Dendritic cell treated with granulocyte-macrophage colony-stimulating factor and Interleukin-4, amounts not matched to agents 40 ng/mL and 50 ng/mL, for 4 days (primary cell): ENCODE data around the gene G6PD.
"Not testable (repeated sequence)": the region's sequence is repeated elsewhere in the genome, so short reads cannot be mapped to it uniquely, and the experiment has no call there.

ENCODE experiments used
- H3K27ac Mint-ChIP-seq: one replicate; pipeline ENCODE4 v1.8.0; 2022; ENCODE audit warnings: mild to moderate bottlenecking, mixed read lengths
- H3K27me3 Mint-ChIP-seq: one replicate; pipeline ENCODE4 v1.8.0; 2022; ENCODE audit warnings: mild to moderate bottlenecking, mixed read lengths
- H3K36me3 Mint-ChIP-seq: one replicate; pipeline ENCODE4 v1.8.0; 2022; ENCODE audit warnings: low read depth, mixed read lengths
- H3K4me1 Mint-ChIP-seq: one replicate; pipeline ENCODE4 v1.8.0; 2022; ENCODE audit warnings: low read depth, mixed read lengths
- H3K4me3 Mint-ChIP-seq: one replicate; pipeline ENCODE4 v1.8.0; 2022; ENCODE audit warnings: mild to moderate bottlenecking, moderate library complexity, mixed read lengths
- H3K9me3 Mint-ChIP-seq: one replicate; pipeline ENCODE4 v1.8.0; 2022; ENCODE audit warnings: mixed read lengths
- intact Hi-C: fragments of 100-400 bp; cut with micrococcal nuclease; formaldehyde crosslinking; loops from one replicate; pipeline ENCODE4 v1.15.0; 2022

G6PD gene

DNA sequence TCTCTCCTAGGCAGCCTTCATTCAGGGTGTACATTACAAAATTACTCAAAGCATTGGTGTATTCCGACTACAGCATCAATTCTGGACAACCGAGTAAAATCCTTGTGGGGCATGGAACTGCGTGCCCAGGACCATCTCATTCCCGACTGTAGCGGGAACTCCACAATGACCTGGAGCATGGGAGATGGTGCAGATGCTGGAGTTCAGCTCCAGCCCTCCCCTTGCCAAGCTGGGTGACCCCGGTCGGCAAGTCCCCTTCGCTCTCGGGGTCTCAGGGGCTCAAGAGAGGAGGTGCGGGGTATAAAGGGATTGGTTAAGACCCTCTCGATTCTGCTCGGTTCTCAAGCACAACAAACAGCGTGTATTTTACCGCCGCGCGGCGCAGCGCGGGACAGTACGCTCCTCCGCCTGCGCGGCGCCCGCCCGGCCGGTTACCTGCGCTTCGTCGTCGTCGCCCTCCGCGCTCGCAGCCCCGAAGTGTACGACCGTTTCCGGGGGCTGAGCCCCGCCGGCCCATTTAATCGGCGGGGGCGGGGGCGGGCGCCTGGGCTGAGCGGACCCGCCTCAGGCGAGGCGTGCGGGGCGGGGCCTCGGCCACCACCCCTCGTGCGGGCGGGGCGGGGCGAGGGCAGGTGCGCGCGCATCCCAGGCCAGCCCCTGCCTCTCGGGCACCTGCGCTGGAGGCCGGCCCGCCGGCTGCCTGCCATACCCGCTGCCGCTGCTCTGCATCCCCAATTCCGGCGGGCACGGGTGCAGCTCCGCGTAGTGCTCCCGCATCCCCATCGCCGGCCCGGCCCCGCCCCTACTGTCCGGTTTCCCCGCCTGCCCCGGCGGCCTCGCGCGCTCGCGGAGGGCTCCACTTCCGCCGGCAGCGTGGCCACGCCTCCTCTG lies at the start of gene G6PD:
Gene G6PD (minus strand): TSS at position 493 of the 891 bp plus-strand sequence. CDS start 691 bp downstream, outside the sequence.
- Mint-ChIP-seq H3K27me3 (no peaks in the 10 kb centered on the region), H3K36me3 (peaks cover 66% of the 10 kb centered on the region), H3K4me1 (peaks cover 60% of the 10 kb centered on the region), H3K27ac (peak within 1 kb of the TSS; percentile 94), H3K4me3 (peak within 1 kb of the TSS; percentile 87), H3K9me3 (no peaks in the 10 kb centered on the region)
- intact Hi-C loops = no loop called here

GRCh38 chrX:154595559-154596249 lies 49.1 kb upstream of the G6PD start:
- Mint-ChIP-seq H3K4me1 (peaks cover 25% of the 10 kb centered on the region), H3K9me3 (no peaks in the 10 kb centered on the region), H3K36me3 (no peaks in the 10 kb centered on the region), H3K27ac (peak overlapping the region; percentile 16), H3K4me3 (no peak overlapping the region), H3K27me3 (peaks cover 3% of the 10 kb centered on the region)
- intact Hi-C loops = no loop called here

DNA sequence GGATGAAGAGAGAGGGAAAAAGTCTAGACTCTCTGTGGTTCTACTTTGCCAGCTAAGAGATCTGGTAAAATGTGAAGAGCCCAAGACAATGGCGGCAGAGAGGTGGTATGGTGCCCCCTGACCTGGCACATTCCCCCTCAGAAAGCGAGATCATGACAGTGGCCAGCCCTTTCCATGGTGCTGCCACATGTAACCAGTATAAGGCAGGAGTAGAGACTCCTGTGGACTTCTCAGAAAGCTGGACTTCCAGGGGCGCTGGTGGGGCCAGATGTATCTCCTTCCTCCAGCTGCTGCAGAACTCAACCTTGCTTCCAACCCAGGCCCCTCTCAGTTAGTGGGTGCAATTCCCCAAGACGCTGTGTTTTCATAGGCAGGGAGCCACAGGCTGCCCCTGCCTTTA lies 47.8 kb upstream of the G6PD start:
- H3K9me3 Mint-ChIP-seq = no peaks in the 10 kb centered on the region
- H3K4me1 Mint-ChIP-seq = peaks cover 15% of the 10 kb centered on the region
- intact Hi-C loops = no loop called here
- no peaks in the 10 kb centered on the region for H3K36me3 Mint-ChIP-seq
- peaks cover 1% of the 10 kb centered on the region for H3K27me3 Mint-ChIP-seq
- no peak overlapping the region for H3K4me3 Mint-ChIP-seq
- no peak overlapping the region for H3K27ac Mint-ChIP-seq

DNA sequence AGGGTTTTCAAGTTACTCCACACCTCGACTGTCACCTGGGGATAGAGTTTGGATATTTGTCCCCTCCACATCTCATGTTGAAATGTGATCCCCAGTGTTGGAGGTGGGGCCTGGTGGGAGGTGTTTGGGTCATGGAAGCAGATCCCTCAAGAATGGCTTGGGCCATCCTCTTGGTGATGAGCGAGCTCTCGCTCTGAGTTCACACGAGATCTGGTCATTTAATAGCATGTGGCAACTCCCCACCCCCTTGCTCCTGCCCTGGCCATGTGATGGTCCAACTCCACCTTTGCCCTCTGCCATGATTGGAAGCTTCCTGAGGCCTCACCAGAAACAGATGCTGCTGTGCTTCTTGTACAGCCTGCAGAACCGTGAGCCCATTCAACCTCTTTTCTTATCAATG lies 46.6 kb upstream of the G6PD start:
- Mint-ChIP-seq H3K27ac (no peak overlapping the region), H3K27me3 (peaks cover 1% of the 10 kb centered on the region)

GRCh38 chrX:154592505-154592904 lies 45.9 kb upstream of the G6PD start:
- no peak overlapping the region for H3K27ac Mint-ChIP-seq

More for the DNA sequence above, 46.6 kb upstream of the G6PD start:
- Mint-ChIP-seq H3K4me1 (peaks cover 12% of the 10 kb centered on the region), H3K36me3 (no peaks in the 10 kb centered on the region), H3K9me3 (no peaks in the 10 kb centered on the region), H3K4me3 (no peak overlapping the region)
- intact Hi-C loops = no loop called here

DNA sequence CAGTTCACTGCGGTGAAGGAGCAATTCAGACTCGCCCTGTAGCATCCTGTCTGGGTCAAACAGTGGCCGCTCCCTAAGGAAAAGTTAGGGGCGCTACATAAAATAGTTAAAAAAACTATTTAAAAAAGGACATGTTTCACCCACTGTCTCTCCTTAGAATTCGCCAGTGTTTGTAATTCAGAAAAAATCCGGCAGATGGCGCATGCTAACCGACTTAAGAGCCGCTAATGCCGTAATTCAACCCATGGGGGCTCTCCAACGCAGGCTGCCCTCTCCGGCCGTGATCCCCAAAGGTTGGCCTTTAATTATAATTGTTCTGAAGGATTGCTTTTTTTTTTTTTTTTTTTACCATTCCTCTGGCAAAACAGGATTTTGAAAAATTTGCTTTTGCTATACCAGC lies 43.8 kb upstream of the G6PD start:
- intact Hi-C loops, H3K27ac Mint-ChIP-seq, H3K27me3 Mint-ChIP-seq, H3K4me1 Mint-ChIP-seq, H3K4me3 Mint-ChIP-seq, H3K36me3 Mint-ChIP-seq, H3K9me3 Mint-ChIP-seq: not testable (repeated sequence)

More at GRCh38 chrX:154592505-154592904, 45.9 kb upstream of the G6PD start:
- H3K4me3 Mint-ChIP-seq = no peak overlapping the region
- peaks cover 12% of the 10 kb centered on the region for H3K4me1 Mint-ChIP-seq
- intact Hi-C loops = no loop called here
- H3K36me3 Mint-ChIP-seq = no peaks in the 10 kb centered on the region
- H3K27me3 Mint-ChIP-seq = peaks cover 1% of the 10 kb centered on the region
- no peaks in the 10 kb centered on the region for H3K9me3 Mint-ChIP-seq

DNA sequence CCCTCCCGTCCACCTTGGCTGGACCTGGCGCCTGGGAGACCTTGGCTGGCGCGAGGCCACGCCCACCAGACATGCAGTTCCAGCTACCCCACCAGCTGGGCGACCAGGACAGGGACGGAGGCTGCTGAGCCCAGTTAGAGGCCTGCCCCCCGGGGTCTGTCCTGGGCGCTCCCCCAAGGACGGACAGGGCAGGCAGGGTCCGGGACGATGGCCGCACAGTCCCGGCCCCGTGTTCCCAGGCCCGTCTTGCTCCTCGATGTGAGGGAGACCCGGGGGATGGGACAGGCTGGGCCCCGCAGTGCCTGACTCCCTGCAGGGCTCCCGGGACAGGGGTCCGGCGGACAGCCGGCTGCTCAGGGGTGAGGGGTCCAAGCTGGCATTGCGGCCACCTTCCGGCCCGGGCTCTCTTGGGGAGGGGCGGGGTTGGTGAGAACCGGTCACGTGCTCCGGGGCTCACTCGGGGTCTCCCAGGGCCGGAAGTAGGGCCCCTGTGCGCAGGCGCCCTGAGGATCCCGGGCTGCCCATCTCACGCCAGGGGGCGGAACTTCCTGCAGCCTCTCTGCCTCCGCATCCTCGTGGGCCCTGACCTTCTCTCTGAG lies 38.0 kb upstream of the G6PD start, which contains the start of gene CTAG1A:
Gene CTAG1A (plus strand): TSS at position 549 of the 599 bp plus-strand sequence. CDS start 74 bp downstream, outside the sequence.
- H3K27ac Mint-ChIP-seq, H3K4me1 Mint-ChIP-seq, intact Hi-C loops, H3K9me3 Mint-ChIP-seq, H3K4me3 Mint-ChIP-seq, H3K36me3 Mint-ChIP-seq, H3K27me3 Mint-ChIP-seq: not testable (repeated sequence)

- intact Hi-C loops, H3K9me3 Mint-ChIP-seq: not testable (repeated sequence)
Observed at GRCh38 chrX:154582994-154583393, 36.3 kb upstream of the G6PD start.

DNA sequence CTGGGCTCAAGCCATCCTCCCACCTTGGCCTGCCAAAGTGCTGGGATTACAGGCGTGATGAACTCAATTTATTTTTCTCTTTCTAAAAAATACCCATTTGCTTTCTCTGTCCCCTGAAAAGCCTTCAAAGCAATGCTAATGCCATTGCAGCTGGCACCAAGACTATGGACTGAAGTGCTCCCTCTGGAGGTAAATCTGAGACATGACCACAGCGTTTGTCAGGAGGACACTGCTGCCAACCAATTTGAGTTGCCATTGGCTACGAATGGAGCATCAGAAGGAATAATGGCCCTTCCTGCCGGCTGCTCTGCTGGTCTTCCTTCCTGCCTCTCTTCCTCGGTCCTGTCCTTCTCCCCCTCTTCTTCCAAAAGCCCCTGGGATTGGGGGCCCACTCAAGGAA lies 28.4 kb upstream of the G6PD start:
- intact Hi-C loops, H3K27me3 Mint-ChIP-seq, H3K9me3 Mint-ChIP-seq, H3K27ac Mint-ChIP-seq, H3K4me3 Mint-ChIP-seq, H3K4me1 Mint-ChIP-seq, H3K36me3 Mint-ChIP-seq: not testable (repeated sequence)

More at GRCh38 chrX:154582994-154583393, 36.3 kb upstream of the G6PD start:
- not testable (repeated sequence) for H3K4me3 Mint-ChIP-seq, H3K36me3 Mint-ChIP-seq, H3K27me3 Mint-ChIP-seq, H3K27ac Mint-ChIP-seq, H3K4me1 Mint-ChIP-seq

DNA sequence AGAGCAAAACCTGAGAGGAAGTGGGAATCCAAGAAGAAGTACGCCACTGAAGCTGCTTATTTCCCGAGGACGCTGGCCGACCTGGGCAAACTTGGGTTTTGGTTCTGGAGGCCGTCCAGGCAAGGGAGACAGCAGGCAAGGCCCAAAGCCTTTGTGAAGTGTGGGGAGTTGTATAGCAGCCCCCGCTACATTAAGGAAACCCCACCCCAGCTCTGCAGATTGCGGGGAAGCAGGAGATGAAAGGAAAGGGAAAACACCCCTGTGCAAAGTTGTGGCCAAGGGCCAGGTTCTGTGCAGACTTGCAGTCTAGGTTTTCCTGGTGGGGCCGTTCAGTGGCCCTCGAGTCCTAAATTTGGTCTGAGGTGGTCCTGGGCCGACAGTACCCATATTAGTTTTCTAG lies 26.4 kb upstream of the G6PD start:
- H3K27ac Mint-ChIP-seq, H3K4me1 Mint-ChIP-seq, H3K9me3 Mint-ChIP-seq, H3K36me3 Mint-ChIP-seq, intact Hi-C loops, H3K4me3 Mint-ChIP-seq, H3K27me3 Mint-ChIP-seq: not testable (repeated sequence)

DNA sequence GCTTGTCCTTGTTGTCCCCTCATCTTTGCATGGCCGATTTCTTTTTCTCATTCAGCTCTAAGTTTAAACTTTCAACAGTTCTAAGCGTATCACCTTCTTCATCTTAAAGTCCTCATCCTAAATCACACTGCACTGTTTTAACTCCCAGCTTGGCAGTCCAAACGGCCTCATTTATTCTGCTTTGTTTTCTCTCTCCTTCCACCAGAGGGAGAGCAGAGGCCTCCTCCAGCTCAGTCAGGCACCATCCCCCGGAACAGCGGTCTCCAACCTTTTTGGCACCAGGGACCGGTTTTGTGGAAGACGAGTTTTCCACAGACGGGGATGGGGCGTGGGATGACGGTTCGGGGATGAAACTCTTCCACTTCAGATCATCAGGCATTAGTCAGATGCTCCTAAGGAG lies 23.7 kb upstream of the G6PD start:
- H3K27me3 Mint-ChIP-seq, H3K27ac Mint-ChIP-seq, H3K36me3 Mint-ChIP-seq, H3K4me1 Mint-ChIP-seq, H3K9me3 Mint-ChIP-seq, intact Hi-C loops, H3K4me3 Mint-ChIP-seq: not testable (repeated sequence)

GRCh38 chrX:154562295-154562694 lies 15.6 kb upstream of the G6PD start:
- H3K27ac Mint-ChIP-seq, H3K36me3 Mint-ChIP-seq, H3K9me3 Mint-ChIP-seq, H3K27me3 Mint-ChIP-seq, H3K4me1 Mint-ChIP-seq, intact Hi-C loops, H3K4me3 Mint-ChIP-seq: not testable (repeated sequence)

DNA sequence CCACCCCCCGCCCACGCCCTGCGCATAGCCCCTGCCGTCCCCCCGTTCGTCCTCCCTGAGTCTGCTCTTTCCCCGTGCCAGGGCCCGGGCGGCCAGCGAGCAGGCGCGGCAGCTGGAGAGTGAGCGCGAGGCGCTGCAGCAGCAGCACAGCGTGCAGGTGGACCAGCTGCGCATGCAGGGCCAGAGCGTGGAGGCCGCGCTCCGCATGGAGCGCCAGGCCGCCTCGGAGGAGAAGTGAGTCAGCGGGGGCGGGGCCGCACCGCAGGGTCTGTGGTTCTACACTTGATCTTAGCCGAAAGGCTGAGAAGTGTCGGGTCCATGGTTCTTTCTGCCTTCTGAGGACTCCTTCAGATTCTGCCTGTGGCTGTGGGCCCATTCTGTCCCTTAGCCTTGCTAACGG lies 13.7 kb upstream of the G6PD start:
- H3K4me3 Mint-ChIP-seq, H3K4me1 Mint-ChIP-seq, H3K9me3 Mint-ChIP-seq, H3K27ac Mint-ChIP-seq, H3K27me3 Mint-ChIP-seq, H3K36me3 Mint-ChIP-seq, intact Hi-C loops: not testable (repeated sequence)

GRCh38 chrX:154558896-154559295 lies 12.2 kb upstream of the G6PD start:
- H3K4me3 Mint-ChIP-seq, intact Hi-C loops, H3K9me3 Mint-ChIP-seq, H3K27ac Mint-ChIP-seq, H3K4me1 Mint-ChIP-seq, H3K27me3 Mint-ChIP-seq: not testable (repeated sequence)
- peaks cover 21% of the 10 kb centered on the region for H3K36me3 Mint-ChIP-seq
